MM.1S (cell line): ENCODE results near the gene TRAPPC14.

Experiments
- EZH2 ChIP-seq: fragments of 300-600 bp; sonication (generic); optimal IDR thresholded peaks from 2 replicates; pipeline ENCODE3; 2017; ENCODE audit warnings: low read depth, mild to moderate bottlenecking, antibody characterized with exemption, low read length, mixed read lengths
- EZH2phosphoT487 ChIP-seq: fragments of 300-600 bp; sonication (generic); IDR thresholded peaks from 2 replicates; pipeline ENCODE4 v1.6.1; 2018; ENCODE audit warnings: antibody characterized with exemption, low read length
- TF ChIP-seq, protein P1 (sequence below): fragments of 300-600 bp; sonication (generic); IDR thresholded peaks from 2 replicates; pipeline ENCODE4 v1.5.1; 2016; ENCODE audit warnings: antibody characterized with exemption, low read length, mixed read lengths

DNA sequence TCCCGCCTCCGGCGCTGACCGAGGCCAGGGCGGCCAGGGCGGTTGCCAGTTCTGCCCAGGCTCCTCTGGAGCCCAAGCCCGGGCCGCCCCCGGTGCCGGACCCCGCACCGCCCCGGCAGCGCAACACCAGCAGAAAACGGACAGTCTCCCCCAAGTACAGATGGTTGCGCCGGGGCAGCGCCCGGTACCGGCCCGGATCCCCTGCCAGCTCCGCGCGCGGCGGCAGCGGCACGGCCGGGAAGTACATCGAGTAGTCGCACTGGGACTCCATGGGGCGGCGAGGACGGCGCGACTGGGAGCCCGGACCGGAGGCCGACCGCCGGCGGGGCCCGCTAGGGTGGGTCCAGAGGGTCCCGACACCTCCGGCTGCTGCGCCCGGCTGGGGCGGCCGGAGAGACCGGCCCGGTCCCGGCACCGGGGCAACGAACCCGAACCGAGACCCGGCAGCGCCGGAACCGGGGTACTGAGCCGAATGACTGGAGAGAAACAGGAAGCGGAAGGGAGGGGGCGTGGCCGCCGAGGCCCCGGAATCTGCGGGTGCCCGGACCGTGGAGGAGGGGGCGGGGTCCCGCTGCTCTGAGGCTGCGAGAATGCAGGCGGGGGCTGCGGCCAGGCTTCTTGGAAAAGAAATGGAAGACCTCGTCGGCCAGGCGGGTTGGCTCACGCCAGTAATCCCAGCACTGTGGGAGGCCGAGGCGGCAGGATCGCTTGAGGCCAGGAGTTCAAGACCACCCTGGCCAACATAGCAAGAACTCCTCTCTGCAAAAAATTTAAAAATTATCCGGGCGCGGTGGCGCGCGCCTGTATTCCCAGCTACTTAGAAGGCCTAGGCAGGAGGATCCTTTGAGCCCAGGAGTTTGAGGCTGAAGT lies at the start of gene TRAPPC14:
- TF ChIP-seq, protein P1, sequence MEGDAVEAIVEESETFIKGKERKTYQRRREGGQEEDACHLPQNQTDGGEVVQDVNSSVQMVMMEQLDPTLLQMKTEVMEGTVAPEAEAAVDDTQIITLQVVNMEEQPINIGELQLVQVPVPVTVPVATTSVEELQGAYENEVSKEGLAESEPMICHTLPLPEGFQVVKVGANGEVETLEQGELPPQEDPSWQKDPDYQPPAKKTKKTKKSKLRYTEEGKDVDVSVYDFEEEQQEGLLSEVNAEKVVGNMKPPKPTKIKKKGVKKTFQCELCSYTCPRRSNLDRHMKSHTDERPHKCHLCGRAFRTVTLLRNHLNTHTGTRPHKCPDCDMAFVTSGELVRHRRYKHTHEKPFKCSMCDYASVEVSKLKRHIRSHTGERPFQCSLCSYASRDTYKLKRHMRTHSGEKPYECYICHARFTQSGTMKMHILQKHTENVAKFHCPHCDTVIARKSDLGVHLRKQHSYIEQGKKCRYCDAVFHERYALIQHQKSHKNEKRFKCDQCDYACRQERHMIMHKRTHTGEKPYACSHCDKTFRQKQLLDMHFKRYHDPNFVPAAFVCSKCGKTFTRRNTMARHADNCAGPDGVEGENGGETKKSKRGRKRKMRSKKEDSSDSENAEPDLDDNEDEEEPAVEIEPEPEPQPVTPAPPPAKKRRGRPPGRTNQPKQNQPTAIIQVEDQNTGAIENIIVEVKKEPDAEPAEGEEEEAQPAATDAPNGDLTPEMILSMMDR: no peak
- no peak for TF ChIP-seq EZH2phosphoT487
- no peak for TF ChIP-seq EZH2
